Islet precursor cell (in vitro differentiated cells): Measurements from ENCODE around the gene KEL.

Source experiments
- DNase-seq: peaks from one replicate; pipeline ENCODE4 v3.0.0-alpha.2; 2018

The KEL gene

DNA sequence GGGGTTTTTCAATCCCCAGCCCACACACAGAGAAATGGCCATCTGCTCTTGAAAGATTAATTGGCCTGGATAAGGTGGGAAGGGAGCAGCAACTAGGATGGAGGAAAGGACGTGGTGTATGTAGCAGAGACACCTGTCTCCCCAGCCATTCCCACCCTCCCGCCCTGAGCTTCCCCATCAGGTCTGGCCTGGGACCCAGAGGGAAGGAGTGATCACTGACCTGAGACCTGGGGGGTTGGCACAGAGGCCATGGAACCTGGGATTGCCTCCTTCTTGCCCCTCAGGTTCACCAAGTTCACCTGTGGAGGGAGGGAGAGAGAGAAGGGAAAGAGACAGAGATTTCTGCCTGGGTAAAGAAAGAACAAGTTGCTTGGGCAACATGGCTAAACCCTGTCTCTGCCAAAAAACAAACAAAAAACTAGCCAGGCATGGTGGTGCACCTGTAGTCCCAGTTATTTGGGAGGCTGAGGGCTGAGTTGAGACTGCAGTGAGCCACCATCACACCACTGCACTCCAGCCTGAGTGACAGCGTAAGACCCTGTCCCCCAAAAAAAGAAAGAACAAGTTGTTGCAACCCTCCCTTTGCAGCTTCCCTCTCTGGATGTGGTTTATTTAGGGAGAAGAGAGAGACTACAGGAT is 65.3 kb downstream of the KEL start:
- DNase-seq: peak; percentile 19

DNA sequence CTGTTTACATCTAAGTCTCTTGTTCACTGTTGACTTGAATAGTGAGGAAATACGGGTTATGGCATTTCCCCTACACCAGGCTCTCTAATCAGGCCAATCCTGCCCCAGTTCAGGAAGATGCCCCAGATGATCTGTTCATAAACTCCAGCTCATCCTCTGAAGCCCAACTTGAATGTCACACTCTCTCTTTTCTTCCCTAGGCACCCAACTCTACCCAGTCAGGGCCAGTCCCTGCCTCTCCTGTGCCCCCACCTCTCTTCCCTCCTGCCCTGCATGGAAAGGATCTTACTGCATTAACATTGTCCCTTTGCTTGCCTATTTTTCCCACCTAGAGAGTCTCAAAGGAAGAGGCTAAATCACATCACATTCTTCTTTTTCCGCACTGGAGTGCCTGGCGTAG is 66.0 kb downstream of the KEL start:
- DNase-seq: peak; percentile 32

DNA sequence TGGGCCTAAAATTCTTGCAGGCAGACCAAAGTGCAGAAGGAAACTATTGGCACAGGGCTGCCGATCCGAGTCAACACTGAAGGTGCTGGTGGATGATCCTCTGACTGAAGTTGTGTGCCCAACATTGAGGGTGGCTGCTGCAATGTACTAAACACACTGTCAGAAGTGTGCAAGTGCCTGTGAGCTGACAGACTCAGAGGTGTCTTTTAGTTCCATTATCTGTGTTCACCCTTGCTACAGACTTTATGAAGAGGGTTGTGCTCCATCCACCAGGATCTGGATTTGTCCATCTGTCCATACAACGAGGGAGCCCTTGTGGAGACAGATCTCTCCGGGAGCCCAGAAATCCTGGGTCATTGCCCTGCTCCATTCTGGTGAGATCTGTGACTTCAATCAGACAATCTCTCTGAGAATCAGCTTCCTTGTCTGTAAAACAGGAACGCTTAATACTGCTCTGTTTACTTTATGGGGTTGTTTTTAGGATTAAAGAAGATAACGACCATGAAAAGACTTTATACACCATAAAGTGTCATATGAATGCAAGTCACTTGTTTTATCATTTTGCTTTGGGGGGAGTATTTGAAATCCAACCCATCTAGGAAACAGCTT is 67.1 kb downstream of the KEL start:
- peak; percentile 44 for DNase-seq

DNA sequence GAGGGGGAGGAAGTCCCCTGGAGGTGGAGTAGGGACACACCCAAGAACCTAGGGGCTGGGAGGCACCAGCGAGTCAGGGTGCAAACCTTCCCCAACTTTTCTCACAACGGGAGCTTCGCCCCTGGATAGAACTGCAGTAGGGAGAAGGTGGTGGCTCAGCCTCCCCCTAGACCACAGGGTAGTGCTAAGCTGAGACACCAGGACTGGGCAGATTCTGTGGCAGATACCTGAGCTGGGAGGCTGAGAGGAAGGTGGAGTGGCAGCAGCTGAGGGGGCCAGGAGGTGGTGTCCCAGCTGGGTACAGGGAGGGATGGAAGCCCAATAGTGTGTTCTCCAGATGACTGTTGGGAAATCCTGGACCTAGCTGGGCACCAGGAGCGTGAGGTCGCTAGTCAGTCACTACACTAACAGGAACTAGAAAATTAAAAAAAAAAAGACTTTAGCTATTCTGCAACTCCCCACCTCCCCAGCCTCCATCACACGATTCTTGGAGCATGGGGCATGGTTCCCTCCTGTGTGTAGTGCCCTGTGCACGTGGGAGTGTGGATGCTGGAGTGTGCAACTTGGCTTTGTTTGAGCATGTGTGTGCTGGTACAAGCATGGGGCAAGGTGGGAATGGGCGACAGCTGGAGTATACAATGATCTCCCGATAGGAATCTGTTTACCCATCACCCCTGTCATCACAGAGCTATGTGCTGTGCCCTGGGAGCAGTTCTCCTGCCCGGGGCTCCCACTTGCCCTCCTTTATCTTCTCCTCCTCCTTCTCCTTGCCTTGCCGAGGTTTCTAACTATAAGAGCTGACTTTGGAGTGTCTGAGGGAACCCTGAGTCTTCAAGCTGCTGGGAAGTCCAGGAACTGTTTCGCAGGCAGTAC is 67.8 kb downstream of the KEL start:
- peak; percentile 49 for DNase-seq

DNA sequence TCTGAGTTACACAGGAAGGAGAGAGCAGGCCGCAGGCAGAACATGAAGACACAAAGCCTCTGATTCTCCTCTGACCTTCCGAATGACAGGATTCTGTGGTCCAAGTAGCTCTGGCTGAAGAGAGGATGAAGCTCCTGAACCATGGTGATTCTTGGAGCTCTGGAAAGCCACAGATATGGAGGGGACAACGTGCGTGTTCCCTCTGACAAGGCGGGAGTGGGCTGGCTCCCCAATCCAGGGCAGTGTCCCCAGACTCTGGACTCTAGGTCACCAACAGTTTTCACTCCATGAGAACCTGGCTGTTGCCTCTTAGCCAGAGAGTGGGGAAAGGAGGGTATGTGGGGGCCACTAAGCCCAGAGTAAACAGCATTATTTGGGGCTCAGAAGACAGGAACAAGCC is 69.2 kb downstream of the KEL start:
- DNase-seq: no peak

DNA sequence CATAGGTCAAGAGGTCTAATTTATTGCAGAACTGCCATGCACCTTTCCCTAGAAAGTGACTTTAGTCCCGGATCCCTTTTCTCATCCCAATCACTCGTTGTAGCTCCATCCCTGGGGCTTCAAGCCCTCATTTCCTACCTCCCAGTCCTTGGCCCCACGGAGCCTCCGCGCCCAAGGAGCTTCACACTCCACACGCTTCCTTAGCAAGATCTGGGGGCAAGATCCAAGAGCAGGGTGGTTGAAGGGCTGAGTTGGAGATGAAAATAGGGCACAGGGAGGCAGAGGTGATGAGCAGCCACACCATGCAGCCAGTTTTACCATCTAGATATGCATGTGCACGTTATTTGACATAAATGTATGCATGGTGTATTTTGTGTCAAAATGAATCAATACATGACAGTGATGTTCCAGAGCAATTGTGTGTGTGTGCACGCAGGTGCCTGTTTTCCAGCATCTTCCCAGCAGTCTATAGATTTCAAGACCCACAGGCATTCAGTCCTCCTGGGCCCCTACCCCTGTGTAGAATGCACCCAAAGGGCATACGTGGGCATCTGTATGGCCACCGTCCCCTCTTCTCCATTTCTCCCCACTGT is 70.6 kb downstream of the KEL start:
- DNase-seq: peak; percentile 37
